NCI-H2107 treated with DMSO at 0.1 percent for 48 hours (cell line): ENCODE data around the gene CCDC78.
A peak's percentile ranks its signal among the peaks of the same experiment; 100 is the strongest.

Experiments
- DNase-seq: peaks from one replicate; lab custom pipeline; 2025; ENCODE audit not compliant: unreplicated experiment; lab: John Stamatoyannopoulos, UW

CCDC78 gene

DNA sequence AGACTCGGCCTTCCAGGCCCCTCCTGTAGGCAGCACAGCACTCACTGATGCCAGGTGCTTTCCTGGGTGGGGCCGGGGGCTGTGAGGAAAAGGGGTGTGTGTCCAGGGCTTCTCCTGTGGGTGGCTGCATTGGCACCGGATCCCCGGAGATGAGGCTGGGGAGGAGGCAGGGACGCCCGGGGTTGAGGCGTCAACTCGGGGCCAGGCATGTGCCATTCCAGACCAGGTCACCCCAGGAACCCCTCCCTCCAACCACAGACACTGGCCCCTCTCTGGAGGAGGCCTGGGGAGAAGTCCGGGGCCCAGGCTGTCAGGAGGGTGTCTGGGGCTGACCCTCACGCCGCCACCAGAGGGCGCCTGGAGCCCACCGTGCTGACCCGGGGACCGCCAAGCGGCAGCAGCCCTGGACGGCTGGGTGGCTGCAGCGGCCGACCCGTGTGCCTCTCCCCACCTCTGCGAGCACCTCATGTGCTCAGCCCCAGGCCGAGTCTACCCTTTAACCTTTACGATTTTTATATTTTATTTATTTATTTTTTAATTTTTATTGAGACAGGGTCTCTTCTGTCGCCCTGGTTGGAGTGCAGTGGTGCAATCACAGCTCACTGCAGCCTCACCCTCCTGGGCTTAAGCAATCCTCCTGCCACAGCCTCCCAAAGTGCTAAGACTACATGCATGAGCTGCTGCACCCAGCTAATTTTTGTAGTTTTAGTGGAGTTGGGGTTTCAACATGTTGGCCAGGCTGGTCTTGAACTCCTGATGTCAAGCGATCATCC, 14.5 kb downstream of the CCDC78 start:
- no peak for DNase-seq

DNA sequence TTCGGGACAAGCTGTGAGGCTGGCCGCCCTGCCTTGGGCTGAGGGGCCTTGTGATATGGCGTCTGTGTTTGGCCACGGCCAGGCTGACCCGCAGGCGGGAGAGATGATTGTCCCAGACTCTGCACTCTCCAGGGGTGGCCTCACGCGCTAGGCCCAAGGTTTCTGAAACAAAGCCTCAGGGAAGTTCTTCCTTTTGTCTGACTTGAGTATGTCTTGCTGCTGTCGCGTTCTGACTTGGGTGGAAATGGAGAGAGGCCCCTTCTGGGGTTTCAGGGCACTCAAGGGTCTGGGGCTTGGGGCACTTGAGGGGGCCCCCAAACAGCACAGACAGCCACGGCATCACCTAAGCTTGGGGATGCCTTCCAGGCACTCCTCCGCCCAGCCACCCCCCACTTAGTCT, 15.2 kb downstream of the CCDC78 start:
- DNase-seq = no peak

DNA sequence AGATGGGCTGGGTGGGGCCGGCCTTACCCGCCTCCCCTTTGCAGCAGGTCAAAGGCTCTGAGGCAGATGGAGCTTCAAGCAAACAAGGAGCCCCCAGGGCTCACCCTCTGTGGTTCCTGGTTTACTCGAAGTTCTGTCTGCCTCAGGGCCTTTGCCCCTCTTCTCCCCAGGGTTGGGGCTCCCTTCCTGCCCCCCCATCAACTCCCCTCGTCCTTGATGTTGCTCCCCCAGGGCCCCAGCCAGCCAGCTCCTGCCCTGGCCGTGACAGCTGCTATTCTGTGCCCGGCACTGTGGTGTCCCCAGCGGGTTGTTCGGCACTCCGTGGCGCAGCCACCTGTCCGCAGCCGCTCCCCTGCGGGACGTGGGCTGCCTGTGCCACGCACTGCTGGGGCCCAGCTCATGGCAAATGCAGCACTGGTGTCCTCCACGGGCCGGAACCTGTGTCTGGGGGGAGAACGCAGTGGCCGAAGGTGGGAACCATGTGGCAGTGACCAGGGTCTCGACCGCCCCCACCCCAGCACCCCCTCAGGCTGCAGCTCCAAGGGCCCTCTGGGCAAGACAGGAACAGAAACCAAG, 15.7 kb downstream of the CCDC78 start:
- no peak for DNase-seq

DNA sequence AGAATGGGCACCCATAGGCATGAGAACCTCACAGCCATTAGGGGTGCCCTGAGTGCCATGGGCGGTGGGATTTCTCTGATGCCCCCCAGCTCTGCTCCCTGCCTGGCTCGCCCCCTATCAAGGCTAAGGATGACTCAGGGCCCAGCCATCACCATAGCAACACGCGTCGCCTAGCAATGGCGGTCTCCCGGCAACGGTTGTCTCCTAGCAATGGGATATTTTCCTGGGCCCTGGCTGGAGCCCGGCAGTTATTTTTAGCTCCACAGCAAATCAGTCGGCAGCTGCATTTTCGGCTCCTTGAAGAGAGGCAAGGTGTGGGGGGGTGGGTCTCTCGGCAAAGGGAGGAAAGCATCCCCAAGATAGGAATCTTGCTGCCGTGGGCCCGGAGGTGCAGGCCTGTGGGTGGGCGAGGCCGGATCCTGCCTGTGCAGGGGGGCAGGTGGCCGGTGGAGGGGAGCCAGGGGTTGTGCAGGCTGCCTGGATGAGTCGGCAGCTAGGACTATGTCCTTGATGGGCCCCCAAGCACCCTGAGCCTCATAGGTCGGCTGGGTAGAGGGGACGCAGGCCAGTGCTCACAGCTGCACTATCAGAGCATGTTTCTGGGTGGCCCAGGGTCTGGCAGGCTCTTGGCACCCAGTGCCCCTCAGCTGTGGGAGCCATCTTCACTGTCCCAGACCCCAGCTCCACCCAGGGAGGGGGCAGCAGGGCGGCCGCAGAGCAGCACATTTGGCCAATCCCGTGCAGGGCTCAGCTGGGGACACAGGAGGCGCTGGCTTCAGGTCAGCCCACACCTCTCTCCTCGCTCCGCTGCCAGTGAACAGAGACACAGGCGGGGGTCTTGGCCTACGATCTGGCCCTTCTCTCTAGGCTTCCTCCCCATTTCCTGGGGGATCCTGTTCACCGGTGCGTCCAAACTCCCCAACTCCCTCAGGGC, 16.4 kb downstream of the CCDC78 start:
- peak; percentile 78 for DNase-seq

DNA sequence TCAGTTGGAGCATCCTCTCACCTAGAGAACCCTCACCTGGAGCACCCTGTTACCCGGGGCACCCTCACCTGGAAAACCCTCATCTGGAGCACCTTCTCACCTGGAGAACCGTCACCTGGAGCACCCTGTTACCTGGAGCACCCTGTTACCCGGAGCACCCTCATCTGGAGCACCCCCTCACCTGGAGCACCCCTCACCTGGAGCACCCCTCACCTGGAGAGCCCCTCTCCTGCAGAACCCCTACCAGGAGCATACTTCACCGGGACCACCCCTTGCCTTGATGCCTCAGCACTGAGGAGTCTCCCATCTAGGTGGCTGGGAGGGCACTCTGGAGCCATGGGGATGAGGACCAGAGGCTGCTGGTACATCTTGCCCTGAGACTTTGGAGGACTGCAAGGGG, 17.3 kb downstream of the CCDC78 start:
- no peak for DNase-seq

DNA sequence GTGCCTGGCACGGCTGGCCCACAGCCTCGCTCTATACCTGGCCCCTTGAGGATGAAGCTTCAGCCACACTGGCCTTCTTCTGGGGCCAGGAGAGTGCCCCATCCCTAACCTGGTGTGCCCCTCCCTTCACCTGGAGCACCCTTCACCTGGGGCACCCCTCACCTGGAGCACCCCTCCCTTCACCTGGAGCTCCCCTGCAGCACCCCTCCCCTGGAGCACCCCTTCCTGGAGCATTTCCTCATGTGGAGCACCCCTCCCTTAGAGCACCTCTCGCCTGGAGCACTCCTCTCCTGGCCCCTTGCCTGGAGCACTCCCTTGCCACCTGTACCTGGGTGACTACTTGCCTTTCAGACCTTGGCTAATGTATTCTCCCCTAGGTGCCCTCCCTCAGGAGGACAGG, 18.2 kb downstream of the CCDC78 start:
- DNase-seq = no peak

DNA sequence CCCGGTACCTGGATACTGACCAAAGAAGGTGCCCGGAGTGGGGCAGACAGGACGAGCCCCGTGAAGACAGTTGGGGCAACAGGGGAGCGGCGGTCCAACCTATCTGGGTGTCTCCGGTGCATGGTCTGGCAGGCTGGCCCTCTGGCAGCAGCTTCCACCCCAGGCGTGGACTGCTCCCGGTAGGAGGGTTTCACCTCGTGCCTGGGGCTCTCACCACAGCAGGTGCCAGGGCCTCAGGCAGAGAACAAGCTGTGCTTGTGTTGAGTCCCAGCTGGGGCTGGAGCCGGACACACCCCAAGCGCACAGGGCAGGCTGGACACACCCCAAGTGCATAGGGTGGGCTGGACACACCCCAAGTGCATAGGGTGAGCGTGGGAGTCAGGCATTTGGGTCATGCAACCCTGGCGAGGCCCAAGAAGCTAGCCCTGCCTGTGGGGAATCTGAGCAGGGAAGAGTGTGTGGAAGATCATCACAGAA, 19.1 kb downstream of the CCDC78 start:
- DNase-seq = no peak

DNA sequence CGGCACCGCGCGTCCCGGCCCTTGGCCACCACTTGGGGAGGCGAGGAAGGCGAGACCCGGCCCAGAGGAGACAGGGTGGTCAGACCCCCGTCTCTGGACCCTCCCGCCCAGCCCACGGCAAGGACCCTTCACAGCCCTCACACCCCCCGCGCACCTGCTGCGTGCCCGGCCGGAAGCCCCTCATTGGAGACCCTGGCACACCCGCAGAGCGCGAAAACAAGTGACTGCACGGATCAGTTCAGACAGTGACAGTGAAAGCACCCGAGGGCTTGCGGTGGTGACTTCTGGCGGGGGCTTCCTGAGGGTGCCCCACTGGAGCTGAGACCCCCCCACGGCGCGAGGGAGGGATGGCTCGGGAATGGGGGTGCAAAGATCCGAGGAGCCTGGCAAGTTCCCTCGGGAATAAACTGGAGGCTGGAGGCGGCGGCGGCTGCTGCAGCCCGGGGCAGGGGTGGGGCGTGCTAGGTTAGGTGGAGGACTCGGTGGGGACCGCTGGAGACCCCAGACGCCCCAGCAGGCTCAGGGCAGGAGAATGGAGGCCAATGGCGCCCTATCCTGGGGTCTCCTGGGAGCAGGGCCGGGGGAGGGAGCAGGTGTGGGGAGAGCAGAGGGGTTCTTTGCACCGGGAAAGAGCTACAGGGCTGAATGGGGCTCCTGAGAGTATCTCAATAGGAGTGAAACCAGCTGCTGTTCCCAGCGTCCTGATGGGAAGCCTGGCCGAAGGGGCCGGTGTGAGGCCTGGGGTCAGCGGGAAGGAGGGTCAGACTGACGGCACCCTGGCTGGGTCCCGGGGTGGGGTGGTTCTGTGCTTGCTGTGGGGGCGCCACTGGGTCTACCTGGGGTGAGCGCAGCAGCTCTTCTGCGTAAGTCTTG, 19.8 kb downstream of the CCDC78 start:
- DNase-seq = no peak

DNA sequence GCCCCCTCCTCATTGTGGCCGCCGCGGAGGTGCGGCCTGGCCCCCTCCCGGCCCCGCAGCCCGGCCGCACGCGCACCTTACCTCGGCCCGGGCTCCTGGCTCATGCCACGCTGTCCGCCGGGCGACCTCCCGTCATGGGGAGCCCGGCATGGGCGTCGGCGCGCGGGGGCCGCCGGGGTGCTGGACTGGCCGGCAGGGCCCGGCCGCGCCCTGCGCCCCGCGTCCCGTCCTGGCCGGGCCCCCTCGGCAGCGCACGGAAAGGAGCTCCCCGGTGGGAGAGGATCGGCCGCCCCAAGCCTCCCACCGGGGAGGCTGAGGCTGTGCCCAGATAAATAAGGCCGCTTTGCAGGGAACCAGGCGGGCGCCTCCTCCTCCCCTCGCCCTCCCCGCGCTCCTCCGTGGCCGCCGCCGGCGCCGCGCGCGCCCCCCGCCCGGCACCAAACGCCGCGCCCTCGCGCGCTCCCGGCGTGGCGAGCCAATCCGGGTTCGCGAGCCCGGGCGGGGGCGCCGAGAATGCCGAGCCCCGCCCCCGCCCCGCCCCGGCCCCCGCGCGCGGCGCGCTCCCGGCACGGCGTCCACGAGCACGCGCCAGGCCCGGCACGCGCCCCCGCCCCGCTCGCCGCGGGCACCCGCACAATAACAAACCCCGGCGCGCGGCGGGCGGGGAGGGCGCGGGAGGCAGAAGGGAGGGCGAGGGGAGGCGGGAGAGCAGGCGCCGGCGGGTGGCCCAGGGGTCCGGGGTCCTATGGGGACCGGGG, 20.6 kb downstream of the CCDC78 start, which contains the start of gene FBXL16:
TSS of gene FBXL16 (minus strand) at position 371 of the 758 bp plus-strand sequence. CDS start 8,396 bp downstream, outside the sequence.
- no peak for DNase-seq

DNA sequence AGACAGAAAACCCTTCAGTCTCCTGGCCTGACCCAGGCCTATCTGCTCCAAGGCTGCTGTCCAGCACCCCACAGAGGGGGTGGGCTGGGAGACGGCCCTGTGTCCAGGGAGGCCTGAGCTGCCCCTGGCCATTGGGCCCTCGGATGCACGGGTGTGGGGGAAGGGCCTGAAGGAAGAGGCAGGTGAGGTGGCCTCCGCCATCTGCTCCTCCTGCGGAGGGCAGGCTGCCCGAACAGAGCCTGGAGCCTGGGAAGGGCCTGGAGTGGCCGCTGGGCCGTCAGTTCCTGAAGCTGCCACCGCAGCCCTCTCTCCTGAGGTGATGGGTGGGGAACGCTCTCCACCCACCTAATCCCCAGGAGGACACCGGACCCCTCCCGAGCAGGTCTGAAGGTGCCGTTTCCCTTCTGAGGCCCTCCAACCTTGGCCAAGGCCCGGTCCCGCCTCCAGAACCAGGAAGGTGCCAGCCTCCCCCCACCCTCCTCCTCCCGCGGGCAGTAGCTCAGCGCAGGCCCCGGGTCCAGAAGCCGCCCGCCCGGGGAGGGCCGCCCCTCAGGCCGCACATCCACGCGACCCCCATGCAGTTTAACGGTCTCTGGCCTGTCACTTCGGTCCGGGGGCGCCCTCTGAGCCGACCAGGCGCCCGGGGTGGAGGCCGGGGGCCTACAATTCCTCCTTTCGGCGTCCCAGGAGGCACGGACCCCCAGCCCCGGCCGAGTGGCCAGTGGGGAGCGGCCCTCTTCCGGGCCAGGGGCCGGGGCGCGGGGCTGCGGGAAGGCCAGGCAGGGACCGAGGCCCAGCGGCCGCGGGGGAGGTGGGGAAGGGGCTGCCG, 21.5 kb downstream of the CCDC78 start:
- no peak for DNase-seq

DNA sequence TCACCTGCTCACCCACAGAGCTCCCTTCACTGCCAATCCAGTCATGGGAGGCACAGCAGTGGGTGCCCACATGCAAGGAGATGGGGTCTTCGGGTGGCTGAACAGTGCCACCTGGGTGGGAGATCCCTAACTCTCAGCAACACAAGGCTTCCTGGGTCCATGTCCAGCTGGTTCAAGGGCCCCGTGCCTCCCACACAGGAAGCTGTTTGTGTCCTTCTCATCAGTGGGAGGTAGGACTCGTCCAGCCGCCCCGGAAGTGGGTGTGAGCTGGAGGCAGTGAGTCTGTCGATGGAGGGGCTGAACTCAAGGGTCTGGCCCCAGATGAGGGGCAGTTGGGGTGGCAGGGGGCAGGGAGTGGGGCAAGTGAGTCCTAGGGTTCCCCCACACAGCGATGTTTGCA, 22.2 kb downstream of the CCDC78 start:
- DNase-seq = no peak

DNA sequence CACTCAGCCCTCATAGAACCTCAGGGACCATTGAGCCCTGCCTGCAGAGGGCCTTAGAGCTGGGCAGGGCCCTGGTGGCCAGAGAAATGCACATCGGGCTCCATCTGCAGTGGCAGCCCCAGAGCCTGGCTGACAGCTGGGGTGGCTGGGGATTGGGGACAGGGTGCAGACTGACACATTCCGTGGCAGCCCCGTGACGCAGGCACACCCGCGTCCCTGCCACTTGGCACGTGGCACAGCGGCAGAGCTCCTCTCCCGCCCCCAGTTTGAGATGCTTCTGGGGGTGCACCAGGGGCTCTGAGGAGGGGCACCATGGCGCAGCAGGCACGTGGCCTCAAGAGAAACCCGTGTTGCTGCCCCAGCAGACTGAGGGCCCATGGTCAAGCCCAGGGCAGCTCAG, 22.8 kb downstream of the CCDC78 start:
- no peak for DNase-seq

DNA sequence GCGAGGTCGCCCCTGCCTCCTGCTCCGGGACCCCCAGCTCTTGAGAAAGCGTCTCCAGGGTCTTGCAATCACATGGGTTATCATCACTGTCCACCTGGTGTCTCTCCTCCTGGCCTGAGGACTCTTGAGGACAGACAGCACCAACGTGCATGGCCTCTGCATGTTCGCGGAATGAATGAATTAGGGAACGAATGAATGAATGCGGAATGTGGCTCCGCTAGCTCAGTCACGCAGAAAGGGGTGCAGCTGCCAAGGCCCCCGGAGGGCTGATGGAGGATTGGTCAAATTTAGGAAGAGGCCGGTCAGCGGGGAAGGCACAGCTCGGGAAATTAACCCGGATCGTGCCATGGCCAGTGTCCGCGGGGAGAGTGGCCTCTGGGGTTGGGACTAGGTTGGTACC, 23.9 kb downstream of the CCDC78 start:
- DNase-seq = no peak

DNA sequence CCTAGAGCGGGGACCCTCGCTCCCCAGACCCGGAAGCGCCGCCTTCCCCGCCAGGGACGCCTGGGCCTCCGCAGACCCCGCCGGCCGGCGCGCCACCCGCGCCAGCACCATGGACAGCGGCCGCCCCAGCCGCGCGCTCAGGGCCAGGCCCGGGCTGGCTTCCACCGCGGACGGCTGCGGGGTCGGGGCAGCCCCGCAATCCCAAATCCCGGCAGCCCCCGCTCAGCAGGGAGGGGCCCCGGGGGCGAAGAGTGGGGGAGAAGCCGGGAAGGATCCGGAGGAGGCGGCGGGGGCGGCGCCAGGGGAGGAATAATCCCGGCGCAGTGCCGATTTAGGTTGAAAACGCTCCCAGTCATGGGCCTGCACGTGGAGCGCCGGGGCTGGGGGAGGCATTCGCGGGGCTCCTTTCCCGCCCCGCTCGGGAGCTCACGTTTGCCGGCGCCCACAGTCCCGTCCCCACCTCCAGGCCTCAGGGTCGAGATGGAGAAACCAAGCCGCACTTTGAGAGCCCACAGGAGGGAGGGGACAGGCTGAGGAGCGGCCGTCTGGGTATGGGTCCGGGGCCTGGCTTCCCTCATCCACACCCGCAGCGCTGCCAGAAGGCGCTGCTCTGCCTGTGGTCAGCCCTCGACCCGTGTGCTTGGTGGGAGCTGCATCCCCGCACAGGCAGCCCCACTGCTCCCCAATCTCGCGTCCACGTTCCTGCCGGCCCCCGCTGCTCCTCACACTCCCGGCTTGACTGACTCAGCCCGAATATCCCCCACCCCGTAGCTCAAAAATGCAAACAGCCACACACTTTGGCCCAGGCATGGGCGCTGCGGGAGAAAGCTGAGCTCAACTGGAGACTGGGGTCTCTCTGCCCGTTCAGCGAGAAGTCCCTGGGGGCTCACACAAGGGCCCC, 25.3 kb downstream of the CCDC78 start:
- DNase-seq = no peak

DNA sequence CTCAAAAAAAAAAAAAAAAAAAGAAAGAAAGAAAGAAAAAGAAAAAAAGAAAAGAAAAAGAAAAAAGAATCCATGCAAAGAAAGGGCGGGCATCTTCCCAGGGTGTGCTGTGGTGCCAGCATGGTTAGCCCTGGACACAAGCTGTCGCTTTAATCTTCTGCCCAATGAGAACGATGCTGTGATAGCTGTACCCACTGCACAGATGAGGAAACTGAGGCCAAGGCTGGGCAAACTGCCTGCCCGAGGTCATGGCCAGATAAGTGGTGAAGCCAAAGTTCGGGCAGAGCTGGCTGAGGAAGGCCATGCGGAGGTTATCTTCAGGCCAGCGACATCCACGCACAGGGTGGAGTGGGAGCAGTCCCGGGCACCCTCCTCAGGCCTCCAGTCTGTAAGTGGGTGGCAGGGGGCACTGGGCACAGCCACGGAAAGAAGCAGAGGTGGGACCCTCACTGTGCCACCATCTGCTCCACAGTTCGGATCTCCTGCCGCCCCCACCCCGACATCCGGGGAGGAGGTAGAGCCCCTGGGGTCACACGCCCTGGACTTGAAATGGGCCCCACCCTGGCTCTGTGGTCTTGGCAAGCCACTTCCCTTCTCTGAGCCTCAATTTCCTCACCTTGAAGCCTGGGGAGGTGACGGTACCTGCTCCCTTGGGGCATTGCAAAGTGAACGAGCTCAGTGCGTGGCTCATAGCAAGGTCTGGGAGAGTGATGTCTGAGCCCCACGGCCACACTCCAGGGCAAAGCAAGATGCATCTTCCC, 27.2 kb downstream of the CCDC78 start:
- no peak for DNase-seq

DNA sequence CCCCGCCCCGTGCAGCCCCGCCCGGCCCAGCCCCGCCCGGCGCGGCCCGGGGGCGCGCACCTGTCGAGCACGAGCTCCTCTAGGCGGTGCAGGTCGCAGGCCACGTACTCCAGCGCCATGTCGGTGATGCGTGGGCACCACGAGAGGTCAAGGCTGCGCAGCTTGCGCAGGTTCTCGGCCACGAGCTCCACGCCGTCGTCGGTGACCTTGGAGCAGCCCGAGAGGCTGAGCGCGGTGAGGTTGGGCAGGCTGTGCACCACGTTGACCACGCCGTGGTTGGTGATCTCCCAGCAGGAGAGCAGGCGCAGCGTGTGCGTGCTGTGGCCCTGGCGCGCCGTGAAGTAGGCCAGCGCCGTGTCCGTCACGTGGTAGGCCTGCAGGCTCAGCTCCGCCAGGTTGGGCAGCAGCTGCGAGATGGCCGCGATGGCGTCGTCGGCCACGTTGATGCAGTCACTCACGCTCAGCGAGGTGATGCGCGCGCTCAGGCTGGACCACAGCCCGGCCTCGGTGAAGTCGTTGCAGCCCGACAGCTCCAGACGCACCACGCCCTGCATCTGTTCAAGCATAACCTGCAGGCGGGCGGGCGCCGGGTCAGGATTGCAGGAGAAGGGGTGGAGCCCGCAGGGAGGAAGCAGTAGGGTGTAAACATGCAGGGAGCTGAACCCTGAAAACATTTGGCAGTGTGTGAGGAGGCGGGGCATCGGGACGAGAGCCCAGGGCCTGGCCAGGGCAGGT, 30.7 kb downstream of the CCDC78 start:
- peak; percentile 84 for DNase-seq
